Endothelial cell of umbilical vein (primary cell): ENCODE results near the gene MMRN1. TPM values are rescaled to one million over a fixed set of nuclear protein-coding genes. Genes with fewer than 3 reads are reported as not detected.

Experiments used
- BruUV-seq: library from RNA; stranded (reverse); fragments of 400-500 nt; replicated peaks from 2 replicates; lab custom pipeline; 2021; lab: Mats Ljungman, UMichigan
- CTCF ChIA-PET: fragments of 300-600, 350-600 bp; sonication (Branson Sonifier 250); formaldehyde crosslinking; loops from one replicate; lab custom pipeline; 2021; ENCODE audit warnings: antibody characterized with exemption, inconsistent platforms; lab: Charles Lee
- POLR2A ChIA-PET: fragments of 300-600, 350-600 bp; sonication (Branson Sonifier 250); formaldehyde crosslinking; loops from one replicate; lab custom pipeline; 2021; ENCODE audit warnings: antibody characterized with exemption, inconsistent platforms; lab: Charles Lee
- DNase-seq: peaks from one replicate; pipeline ENCODE4 v3.0.0-alpha.2; 2011; ENCODE audit warnings: low read depth, low spot score
- FAIRE-seq: peaks from 2 replicates; lab custom pipeline; 2011; peaks lifted over from hg19 to GRCh38; lab: Jason Lieb, UNC
- H2AFZ ChIP-seq: 2 replicates; pipeline ENCODE4 v1.6.0; 2012; ENCODE audit warnings: low read depth, low read length, control low read depth, inconsistent platforms
- H3K27ac ChIP-seq: 2 replicates; pipeline ENCODE4 v1.5.1; 2011; ENCODE audit warnings: low read depth, mild to moderate bottlenecking, control low read depth, low read length, moderate library complexity; ENCODE audit not compliant: insufficient read depth
- H3K27me3 ChIP-seq, 2 experiments: 2 replicates each; pipeline versions ENCODE4 v1.6.0 to v1.6.1; 2011; ENCODE audit warnings: low read length in 2 of 2, mixed read lengths in 1 of 2; ENCODE audit not compliant: control insufficient read depth in 2 of 2, insufficient read depth in 2 of 2
- H3K36me3 ChIP-seq, 2 experiments: 2 replicates in 1 of 2; 3 replicates in 1 of 2; pipeline ENCODE4 v1.5.1; 2011; ENCODE audit warnings: low read length in 2 of 2, mild to moderate bottlenecking in 1 of 2, moderate library complexity in 1 of 2; ENCODE audit not compliant: control insufficient read depth in 2 of 2, insufficient read depth in 2 of 2; ENCODE audit errors: extremely low read depth in 1 of 2
- H3K4me1 ChIP-seq: 3 replicates; pipeline ENCODE4 v1.5.1; 2011; ENCODE audit warnings: mild to moderate bottlenecking, low read length; ENCODE audit not compliant: control insufficient read depth, insufficient read depth; ENCODE audit errors: extremely low read depth
- H3K4me2 ChIP-seq: 2 replicates; pipeline ENCODE4 v1.6.1; 2011; ENCODE audit warnings: low read length, control low read depth, mixed read lengths; ENCODE audit not compliant: insufficient read depth
- H3K4me3 ChIP-seq, 3 experiments: fragments of 200-600 bp in 1 of 3; sonication (generic), shearing (Covaris generic) in 1 of 3; replicated peaks in 1 of 3; 2 replicates each; pipeline ENCODE4 v1.5.1; 2011 to 2016; ENCODE audit warnings: control low read depth in 3 of 3, low read length in 3 of 3, mild to moderate bottlenecking in 2 of 3, inconsistent platforms in 1 of 3, low read depth in 1 of 3, moderate library complexity in 1 of 3; ENCODE audit not compliant: insufficient read depth in 1 of 3
- H3K79me2 ChIP-seq: 2 replicates; pipeline ENCODE4 v1.6.0; 2012; ENCODE audit warnings: low read length, inconsistent platforms; ENCODE audit not compliant: control insufficient read depth, insufficient read depth
- H3K9ac ChIP-seq: replicated peaks from 2 replicates; pipeline ENCODE3; 2011; ENCODE audit warnings: low read length, control low read depth; ENCODE audit not compliant: insufficient read depth; ENCODE audit errors: extremely low read depth
- H3K9me1 ChIP-seq: replicated peaks from 3 replicates; pipeline ENCODE4 v1.6.0; 2011; ENCODE audit warnings: mild to moderate bottlenecking, low read length; ENCODE audit not compliant: control insufficient read depth, insufficient read depth; ENCODE audit errors: extremely low read depth
- H3K9me3 ChIP-seq: replicated peaks from 2 replicates; pipeline ENCODE4 v1.5.1; 2012; ENCODE audit warnings: low read length, inconsistent platforms; ENCODE audit not compliant: control insufficient read depth, insufficient read depth
- H4K20me1 ChIP-seq: replicated peaks from 2 replicates; pipeline ENCODE3; 2011; ENCODE audit warnings: mild to moderate bottlenecking, low read length; ENCODE audit not compliant: control insufficient read depth, insufficient read depth; ENCODE audit errors: extremely low read depth
- EZH2 ChIP-seq: IDR thresholded peaks from 2 replicates; pipeline ENCODE4 v1.6.1; 2012; ENCODE audit warnings: borderline replicate concordance, low read depth, mild to moderate bottlenecking, moderate library complexity, low read length, inconsistent platforms; ENCODE audit not compliant: severe bottlenecking
- FOS ChIP-seq: IDR thresholded peaks from 2 replicates; pipeline ENCODE4 v1.6.1; 2011; ENCODE audit warnings: mild to moderate bottlenecking, low read length, moderate library complexity, borderline replicate concordance; ENCODE audit not compliant: insufficient read depth
- GATA2 ChIP-seq: IDR thresholded peaks from 2 replicates; pipeline ENCODE4 v1.7.0; 2011; ENCODE audit warnings: low read depth, mild to moderate bottlenecking, moderate library complexity, mixed read lengths, low read length; ENCODE audit not compliant: insufficient read length, insufficient read depth
- JUN ChIP-seq: IDR thresholded peaks from 2 replicates; pipeline ENCODE4 v1.6.1; 2011; ENCODE audit warnings: borderline replicate concordance, low read depth; ENCODE audit not compliant: insufficient read length, insufficient read depth
- MYC ChIP-seq: IDR thresholded peaks from one replicate; pipeline ENCODE4 v1.6.1; 2011; ENCODE audit warnings: mild to moderate bottlenecking, low read depth, low read length
- POLR2A ChIP-seq: IDR thresholded peaks from 2 replicates; pipeline ENCODE4 v1.6.1; 2012; ENCODE audit warnings: low read depth, mild to moderate bottlenecking, control low read depth, low read length
- POLR2AphosphoS5 ChIP-seq: IDR thresholded peaks from 2 replicates; pipeline ENCODE4 v1.6.1; 2012; ENCODE audit warnings: low read depth, mild to moderate bottlenecking, control low read depth, low read length, moderate library complexity; ENCODE audit not compliant: insufficient read depth
- dilution Hi-C: fragments of 300-500 bp; cut with MboI; formaldehyde crosslinking; loops from one replicate; pipeline ENCODE4 v1.15.0; 2019; ENCODE audit warnings: low sequenced_read_pairs; ENCODE audit not compliant: extremely low pct_ligation_motif_present
- intact Hi-C: fragments of 100-400 bp; cut with micrococcal nuclease; formaldehyde crosslinking; loops from one replicate; pipeline ENCODE4 v1.10.0; 2022
- polyA plus RNA-seq, 4 experiments: library from polyadenylated mRNA; depleted of rRNA in 3 of 4; stranded (reverse) in 3 of 4; unstranded in 1 of 4; fragments of >200 nt; gene quantifications; 2 replicates each; pipeline versions ENCODE4 v1.2.1 to v1.2.3, GENCODE V29; 2011 to 2012; ENCODE audit warnings: missing spikeins in 1 of 4
- total RNA-seq: library from RNA; stranded (reverse); gene quantifications from 2 replicates; pipeline ENCODE4 v1.2.3, GENCODE V29; 2021
- TF ChIP-seq, protein P1 (sequence below): IDR thresholded peaks from 2 replicates; pipeline ENCODE4 v1.6.1; 2011; ENCODE audit not compliant: insufficient read depth, insufficient read length
- TF ChIP-seq, protein P2 (sequence below), 2 donors: IDR thresholded peaks; 1 replicate in 1 of 2; 2 replicates in 1 of 2; pipeline ENCODE4 v1.5.1; 2011; ENCODE audit warnings: low read length in 2 of 2, mild to moderate bottlenecking in 2 of 2, moderate library complexity in 2 of 2, control low read depth in 1 of 2, inconsistent platforms in 1 of 2, low read depth in 1 of 2; ENCODE audit not compliant: insufficient read depth in 1 of 2; ENCODE audit errors: extremely low read depth in 1 of 2

MMRN1 gene
- total and polyA plus RNA-seq, 2 donors (not counting 3 experiments of a cell fraction or from before 2014, with no cell fraction given), result 143 to 414 TPM

DNA sequence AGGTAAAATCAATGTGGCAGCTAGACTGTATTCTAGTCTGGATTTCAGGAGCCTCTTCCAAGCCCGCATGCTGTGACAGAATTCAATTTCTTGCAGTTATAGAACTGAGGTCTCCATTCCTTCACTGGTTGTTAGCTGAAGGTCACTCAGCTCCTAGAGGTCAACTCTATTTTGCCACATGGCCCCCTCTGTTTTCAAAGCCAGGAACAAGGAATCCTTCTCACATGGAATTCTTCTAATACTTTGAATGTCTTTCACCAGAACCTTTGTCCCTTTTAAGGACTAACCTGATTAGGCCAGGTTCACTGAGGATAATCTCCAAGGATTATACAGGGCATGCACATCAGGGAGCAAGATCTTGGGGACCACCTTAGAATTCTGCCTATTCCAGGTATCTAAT, 23.4 kb upstream of the MMRN1 start:
- Histone ChIP-seq H3K9me1 (no peaks in the 10 kb centered on the region), H4K20me1 (no peaks in the 10 kb centered on the region), H3K9ac (no peak overlapping the region), H3K4me1 (peaks cover 5% of the 10 kb centered on the region), H2AFZ (no peak overlapping the region), H3K27ac (no peak overlapping the region), H3K36me3 (no peaks in the 10 kb centered on the region), H3K9me3 (no peaks in the 10 kb centered on the region), H3K27me3 (no peaks in the 10 kb centered on the region), H3K4me2 (no peak overlapping the region), H3K4me3 (no peak overlapping the region), H3K79me2 (no peaks in the 10 kb centered on the region)
- FAIRE-seq, result no peak
- intact Hi-C loops (no loop called here), dilution Hi-C loops (no loop called here)
- no peak for TF ChIP-seq POLR2AphosphoS5
- no peak for TF ChIP-seq FOS
- TF ChIP-seq GATA2, result no peak
- TF ChIP-seq POLR2A, result no peak
- TF ChIP-seq JUN, result no peak
- TF ChIP-seq MYC, result no peak
- TF ChIP-seq, protein P1, sequence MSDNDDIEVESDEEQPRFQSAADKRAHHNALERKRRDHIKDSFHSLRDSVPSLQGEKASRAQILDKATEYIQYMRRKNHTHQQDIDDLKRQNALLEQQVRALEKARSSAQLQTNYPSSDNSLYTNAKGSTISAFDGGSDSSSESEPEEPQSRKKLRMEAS, result no peak
- TF ChIP-seq EZH2, result no peak
- TF ChIP-seq, protein P2, sequence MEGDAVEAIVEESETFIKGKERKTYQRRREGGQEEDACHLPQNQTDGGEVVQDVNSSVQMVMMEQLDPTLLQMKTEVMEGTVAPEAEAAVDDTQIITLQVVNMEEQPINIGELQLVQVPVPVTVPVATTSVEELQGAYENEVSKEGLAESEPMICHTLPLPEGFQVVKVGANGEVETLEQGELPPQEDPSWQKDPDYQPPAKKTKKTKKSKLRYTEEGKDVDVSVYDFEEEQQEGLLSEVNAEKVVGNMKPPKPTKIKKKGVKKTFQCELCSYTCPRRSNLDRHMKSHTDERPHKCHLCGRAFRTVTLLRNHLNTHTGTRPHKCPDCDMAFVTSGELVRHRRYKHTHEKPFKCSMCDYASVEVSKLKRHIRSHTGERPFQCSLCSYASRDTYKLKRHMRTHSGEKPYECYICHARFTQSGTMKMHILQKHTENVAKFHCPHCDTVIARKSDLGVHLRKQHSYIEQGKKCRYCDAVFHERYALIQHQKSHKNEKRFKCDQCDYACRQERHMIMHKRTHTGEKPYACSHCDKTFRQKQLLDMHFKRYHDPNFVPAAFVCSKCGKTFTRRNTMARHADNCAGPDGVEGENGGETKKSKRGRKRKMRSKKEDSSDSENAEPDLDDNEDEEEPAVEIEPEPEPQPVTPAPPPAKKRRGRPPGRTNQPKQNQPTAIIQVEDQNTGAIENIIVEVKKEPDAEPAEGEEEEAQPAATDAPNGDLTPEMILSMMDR (IDR thresholded peaks at IDR 0.05; ENCODE audit: extremely low read depth in 1 of 2, insufficient read depth in 1 of 2, low read depth in 1 of 2, low read length in 2 of 2), result no peak
- ChIA-PET POLR2A (no interaction called here), CTCF (interaction anchor here (1.3 to 5.2 kb wide), 4 partner anchors 9 to 384 kb away, joined by 5 to 78 read pairs (median 26); no protein-coding TSS in a partner anchor)
- no TSS peak for BruUV-seq
- no peak for DNase-seq
